ENCODE data around the gene PIGQ.

The PIGQ gene

DNA sequence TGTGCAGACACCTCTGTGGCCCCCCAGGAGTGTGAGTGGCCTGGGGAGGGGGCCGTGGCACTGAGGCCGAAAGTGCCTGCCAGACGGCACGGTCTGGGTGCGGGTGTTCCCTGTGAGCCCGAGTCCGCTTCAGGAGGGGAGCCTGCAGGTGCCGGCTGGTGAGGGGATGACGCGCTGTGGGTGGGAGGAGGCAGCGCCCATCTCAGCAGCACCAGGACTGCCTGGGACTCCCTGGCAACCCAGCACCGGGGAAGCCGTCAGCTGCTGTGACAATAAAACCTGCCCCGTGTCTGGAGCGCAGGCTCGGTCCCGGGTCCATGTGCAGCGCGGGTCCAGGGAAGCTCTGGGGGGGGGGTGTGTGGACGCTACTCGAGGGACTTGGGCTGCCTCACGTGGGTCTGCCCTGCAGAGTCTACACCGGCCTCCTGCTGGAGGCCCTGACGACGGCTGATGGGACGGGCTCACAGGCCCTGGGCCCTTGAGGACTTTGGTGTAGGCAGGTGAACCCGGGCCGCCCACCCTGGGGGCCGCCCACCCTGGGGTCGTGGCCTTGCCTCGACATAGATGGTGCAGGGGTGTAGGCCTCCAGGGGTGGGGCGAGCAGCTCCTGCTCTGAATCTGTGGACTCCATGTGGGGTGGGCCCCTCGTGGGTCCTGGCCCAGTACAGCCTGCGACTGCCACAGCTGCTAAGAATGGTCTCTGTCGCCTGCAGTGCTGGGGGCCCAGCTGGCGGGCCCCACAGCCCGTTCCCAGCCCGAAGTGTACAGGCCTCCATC is 14.2 kb downstream of the PIGQ start:
- no peak overlapping the region for H2BK12ac ChIP-seq (ENCODE audit: low read length)
- H3K79me1 ChIP-seq (ENCODE audit: low read length): peaks cover 9% of the 10 kb centered on the region
- no peak overlapping the region for H3K14ac ChIP-seq (ENCODE audit: low read length)
- no peak overlapping the region for H3K23ac ChIP-seq (ENCODE audit: low read length)
- H3K79me2 ChIP-seq (ENCODE audit: control insufficient read depth, insufficient read depth, low read length, poor library complexity): peaks cover 11% of the 10 kb centered on the region
- no peak overlapping the region for H4K12ac ChIP-seq (ENCODE audit: low read depth, low read length)
- H3K36me3 ChIP-seq (ENCODE audit: control insufficient read depth in 1 of 2, insufficient read depth in 2 of 2, low read length in 2 of 2): peaks cover 11 to 18% of the 10 kb centered on the region in 2 experiments
- no peak overlapping the region for H3K9ac ChIP-seq (ENCODE audit: low read length)
- H2BK5ac ChIP-seq (ENCODE audit: low read depth, low read length, poor library complexity): no peak overlapping the region
- DNase-seq: no peak
- no CpG with 5 or more reads among the region's 38 CpGs for WGBS (ENCODE audit: extremely low coverage, insufficient coverage, insufficient read length)
- H3K9me3 ChIP-seq (ENCODE audit: insufficient read depth, low read depth, low read length): peaks cover 4% of the 10 kb centered on the region
- H3K27ac ChIP-seq (ENCODE audit: low read depth, low read length): no peak overlapping the region
- H3K4ac ChIP-seq (ENCODE audit: low read depth, low read length): no peak overlapping the region
- H4K8ac ChIP-seq (ENCODE audit: low read depth, low read length): no peak overlapping the region
- H2AK5ac ChIP-seq (ENCODE audit: low read length): no peak overlapping the region
- no peak overlapping the region for H4K91ac ChIP-seq (ENCODE audit: low read depth, low read length)
- no peak overlapping the region for H3K4me3 ChIP-seq (ENCODE audit: low read depth, low read length)
- no peak overlapping the region for H2BK120ac ChIP-seq (ENCODE audit: insufficient read depth, low read length, poor library complexity)
- no peak overlapping the region for H3K4me2 ChIP-seq (ENCODE audit: low read length)
- no peak overlapping the region for H2AFZ ChIP-seq (ENCODE audit: insufficient read depth, low read length, poor library complexity)
- H3K27me3 ChIP-seq (ENCODE audit: insufficient read depth, low read length): no peaks in the 10 kb centered on the region
- no peak overlapping the region for H3K18ac ChIP-seq (ENCODE audit: low read length)
- peaks cover 5 to 6% of the 10 kb centered on the region in 2 experiments for H3K4me1 ChIP-seq (ENCODE audit: control insufficient read depth in 1 of 2, insufficient read depth in 2 of 2, low read length in 2 of 2)

DNA sequence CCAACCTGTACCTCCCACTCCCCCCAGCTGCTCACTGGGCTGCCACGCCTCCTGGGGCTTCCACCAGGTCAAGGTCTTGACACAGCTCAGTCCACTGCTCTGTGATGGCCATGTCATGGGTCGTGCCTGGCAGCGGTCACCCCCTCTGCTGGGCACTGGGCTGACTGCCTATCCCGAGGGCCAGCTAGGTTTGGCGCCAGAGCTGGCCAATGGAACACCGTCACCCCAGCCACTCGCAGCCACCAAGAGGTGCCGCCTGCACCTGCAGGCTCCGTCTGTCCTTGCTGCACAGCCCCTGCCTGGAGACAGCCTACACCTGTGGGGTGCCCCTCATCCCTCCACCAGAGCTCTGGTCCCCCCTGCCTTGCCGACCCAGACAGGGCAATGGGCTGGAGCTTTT is 15.6 kb downstream of the PIGQ start:
- Histone ChIP-seq H2BK12ac (ENCODE audit: low read length) (no peak overlapping the region), H2AFZ (ENCODE audit: insufficient read depth, low read length, poor library complexity) (no peak overlapping the region), H3K4me2 (ENCODE audit: low read length) (no peak overlapping the region), H3K27ac (ENCODE audit: low read depth, low read length) (no peak overlapping the region), H3K18ac (ENCODE audit: low read length) (no peak overlapping the region), H3K79me1 (ENCODE audit: low read length) (peaks cover 19% of the 10 kb centered on the region), H3K9ac (ENCODE audit: low read length) (no peak overlapping the region), H4K91ac (ENCODE audit: low read depth, low read length) (no peak overlapping the region), H3K27me3 (ENCODE audit: insufficient read depth, low read length) (no peaks in the 10 kb centered on the region), H3K79me2 (ENCODE audit: control insufficient read depth, insufficient read depth, low read length, poor library complexity) (peaks cover 18% of the 10 kb centered on the region), H3K23ac (ENCODE audit: low read length) (no peak overlapping the region), H3K4me3 (ENCODE audit: low read depth, low read length) (no peak overlapping the region), H3K14ac (ENCODE audit: low read length) (no peak overlapping the region), H4K12ac (ENCODE audit: low read depth, low read length) (no peak overlapping the region), H2BK120ac (ENCODE audit: insufficient read depth, low read length, poor library complexity) (no peak overlapping the region), H4K8ac (ENCODE audit: low read depth, low read length) (no peak overlapping the region), H3K4me1 (ENCODE audit: control insufficient read depth in 1 of 2, insufficient read depth in 2 of 2, low read length in 2 of 2) (peaks cover 5 to 6% of the 10 kb centered on the region in 2 experiments), H3K4ac (ENCODE audit: low read depth, low read length) (no peak overlapping the region), H3K9me3 (ENCODE audit: insufficient read depth, low read depth, low read length) (peaks cover 3% of the 10 kb centered on the region), H2AK5ac (ENCODE audit: low read length) (no peak overlapping the region), H2BK5ac (ENCODE audit: low read depth, low read length, poor library complexity) (no peak overlapping the region), H3K36me3 (ENCODE audit: control insufficient read depth in 1 of 2, insufficient read depth in 2 of 2, low read length in 2 of 2) (peaks cover 11 to 15% of the 10 kb centered on the region in 2 experiments)
- no peak for DNase-seq
- WGBS (ENCODE audit: extremely low coverage, insufficient coverage, insufficient read length): no CpG with 5 or more reads among the region's 10 CpGs

- no peak overlapping the region for H2AK5ac ChIP-seq (ENCODE audit: low read length)
- peaks cover 5 to 8% of the 10 kb centered on the region in 2 experiments for H3K36me3 ChIP-seq (ENCODE audit: control insufficient read depth in 1 of 2, insufficient read depth in 2 of 2, low read length in 2 of 2)
- H3K4me3 ChIP-seq (ENCODE audit: low read depth, low read length): no peak overlapping the region
- H3K79me1 ChIP-seq (ENCODE audit: low read length): peaks cover 21% of the 10 kb centered on the region
- WGBS (ENCODE audit: extremely low coverage, insufficient coverage, insufficient read length): no CpG with 5 or more reads among the region's 16 CpGs
- peaks cover 12 to 13% of the 10 kb centered on the region in 2 experiments for H3K4me1 ChIP-seq (ENCODE audit: control insufficient read depth in 1 of 2, insufficient read depth in 2 of 2, low read length in 2 of 2)
- H2AFZ ChIP-seq (ENCODE audit: insufficient read depth, low read length, poor library complexity): no peak overlapping the region
- H4K12ac ChIP-seq (ENCODE audit: low read depth, low read length): no peak overlapping the region
- no peak overlapping the region for H3K4me2 ChIP-seq (ENCODE audit: low read length)
- H3K18ac ChIP-seq (ENCODE audit: low read length): no peak overlapping the region
- H3K79me2 ChIP-seq (ENCODE audit: control insufficient read depth, insufficient read depth, low read length, poor library complexity): peaks cover 26% of the 10 kb centered on the region
- no peak overlapping the region for H2BK120ac ChIP-seq (ENCODE audit: insufficient read depth, low read length, poor library complexity)
- no peak overlapping the region for H3K9ac ChIP-seq (ENCODE audit: low read length)
- no peak overlapping the region for H2BK12ac ChIP-seq (ENCODE audit: low read length)
- no peak overlapping the region for H2BK5ac ChIP-seq (ENCODE audit: low read depth, low read length, poor library complexity)
- H3K23ac ChIP-seq (ENCODE audit: low read length): no peak overlapping the region
- H4K91ac ChIP-seq (ENCODE audit: low read depth, low read length): no peak overlapping the region
- peak; percentile 26 to 64 for DNase-seq
- no peak overlapping the region for H4K8ac ChIP-seq (ENCODE audit: low read depth, low read length)
- H3K9me3 ChIP-seq (ENCODE audit: insufficient read depth, low read depth, low read length): peaks cover 3% of the 10 kb centered on the region
- H3K14ac ChIP-seq (ENCODE audit: low read length): no peak overlapping the region
- H3K4ac ChIP-seq (ENCODE audit: low read depth, low read length): no peak overlapping the region
- H3K27me3 ChIP-seq (ENCODE audit: insufficient read depth, low read length): no peaks in the 10 kb centered on the region
- no peak overlapping the region for H3K27ac ChIP-seq (ENCODE audit: low read depth, low read length)
These were observed 16.4 kb downstream of the PIGQ start for GRCh38 chr16:586047-586644.

DNA sequence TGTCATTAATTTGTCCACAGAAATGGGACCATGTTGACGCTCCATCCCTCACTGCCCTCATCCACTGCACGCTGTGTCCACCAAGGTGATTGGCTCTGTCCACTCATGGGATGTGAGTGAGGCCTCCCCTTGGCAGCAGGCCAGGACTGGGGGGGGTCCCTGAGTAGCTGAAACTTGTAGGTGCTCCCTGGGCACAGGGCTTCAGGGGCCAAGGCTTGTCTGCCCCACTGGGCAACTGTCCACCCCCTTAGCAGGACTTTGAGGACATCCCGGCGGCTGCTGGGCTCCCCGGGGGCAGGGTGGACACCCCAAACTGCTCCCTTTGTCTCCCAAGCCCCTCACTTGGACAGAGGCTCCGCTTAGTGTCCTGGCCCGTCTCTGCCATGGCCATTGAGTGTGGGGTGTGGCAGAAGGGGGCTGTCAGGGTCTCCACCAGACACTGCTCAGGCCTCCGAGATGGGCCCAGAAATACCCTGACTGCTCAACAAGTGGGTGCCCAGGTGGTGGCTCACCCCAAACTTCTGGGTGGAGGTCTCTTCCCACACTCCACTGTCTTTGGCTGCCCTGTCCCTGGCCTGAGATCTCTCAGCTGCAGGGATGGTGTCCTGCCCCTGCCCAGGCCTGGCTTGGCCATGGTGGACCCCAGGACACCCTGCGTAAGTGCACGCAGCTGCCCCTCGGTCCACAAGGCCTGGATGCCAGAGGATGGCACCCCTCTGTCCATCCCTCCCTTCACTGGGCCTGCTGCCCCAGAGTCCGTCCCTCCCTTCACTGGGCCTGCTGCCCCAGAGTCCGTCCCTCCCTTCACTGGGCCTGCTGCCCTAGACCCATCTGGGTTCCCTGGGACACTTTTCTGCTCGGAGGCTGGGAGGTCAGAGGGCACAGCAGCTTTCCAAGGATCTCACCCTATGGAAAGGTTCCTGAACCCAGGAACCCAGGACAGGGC is 17.1 kb downstream of the PIGQ start:
- H3K9ac ChIP-seq (ENCODE audit: low read length): no peak overlapping the region
- no peak overlapping the region for H2AK5ac ChIP-seq (ENCODE audit: low read length)
- no peak overlapping the region for H3K27ac ChIP-seq (ENCODE audit: low read depth, low read length)
- DNase-seq: peak in 1 of 2 donors; percentile 14
- no CpG with 5 or more reads among the region's 14 CpGs for WGBS (ENCODE audit: extremely low coverage, insufficient coverage, insufficient read length)
- no peaks in the 10 kb centered on the region for H3K27me3 ChIP-seq (ENCODE audit: insufficient read depth, low read length)
- H3K23ac ChIP-seq (ENCODE audit: low read length): no peak overlapping the region
- H3K4me2 ChIP-seq (ENCODE audit: low read length): no peak overlapping the region
- no peak overlapping the region for H3K4ac ChIP-seq (ENCODE audit: low read depth, low read length)
- no peak overlapping the region for H2BK120ac ChIP-seq (ENCODE audit: insufficient read depth, low read length, poor library complexity)
- H2BK12ac ChIP-seq (ENCODE audit: low read length): no peak overlapping the region
- H3K36me3 ChIP-seq (ENCODE audit: control insufficient read depth in 1 of 2, insufficient read depth in 2 of 2, low read length in 2 of 2): peaks cover 3 to 8% of the 10 kb centered on the region in 2 experiments
- H3K14ac ChIP-seq (ENCODE audit: low read length): no peak overlapping the region
- no peak overlapping the region for H2AFZ ChIP-seq (ENCODE audit: insufficient read depth, low read length, poor library complexity)
- no peak overlapping the region for H4K91ac ChIP-seq (ENCODE audit: low read depth, low read length)
- peaks cover 27% of the 10 kb centered on the region for H3K79me2 ChIP-seq (ENCODE audit: control insufficient read depth, insufficient read depth, low read length, poor library complexity)
- no peak overlapping the region for H2BK5ac ChIP-seq (ENCODE audit: low read depth, low read length, poor library complexity)
- H4K12ac ChIP-seq (ENCODE audit: low read depth, low read length): no peak overlapping the region
- no peak overlapping the region for H4K8ac ChIP-seq (ENCODE audit: low read depth, low read length)
- peaks cover 16 to 18% of the 10 kb centered on the region in 2 experiments for H3K4me1 ChIP-seq (ENCODE audit: control insufficient read depth in 1 of 2, insufficient read depth in 2 of 2, low read length in 2 of 2)
- no peak overlapping the region for H3K4me3 ChIP-seq (ENCODE audit: low read depth, low read length)
- H3K79me1 ChIP-seq (ENCODE audit: low read length): peaks cover 21% of the 10 kb centered on the region
- H3K9me3 ChIP-seq (ENCODE audit: insufficient read depth, low read depth, low read length): peaks cover 3% of the 10 kb centered on the region
- no peak overlapping the region for H3K18ac ChIP-seq (ENCODE audit: low read length)

Data from trophoblast cell (in vitro differentiated cells and primary cell).